ENCODE data around the gene GDPD1. TPM values are rescaled to one million over a fixed set of nuclear protein-coding genes. Genes with fewer than 3 reads are reported as not detected.
"Not testable (repeated sequence)": the region's sequence is repeated elsewhere in the genome, so short reads cannot be mapped to it uniquely, and the experiment has no call there.

Gene GDPD1
- polyA plus RNA-seq, 1 donor = 3.6 TPM

DNA sequence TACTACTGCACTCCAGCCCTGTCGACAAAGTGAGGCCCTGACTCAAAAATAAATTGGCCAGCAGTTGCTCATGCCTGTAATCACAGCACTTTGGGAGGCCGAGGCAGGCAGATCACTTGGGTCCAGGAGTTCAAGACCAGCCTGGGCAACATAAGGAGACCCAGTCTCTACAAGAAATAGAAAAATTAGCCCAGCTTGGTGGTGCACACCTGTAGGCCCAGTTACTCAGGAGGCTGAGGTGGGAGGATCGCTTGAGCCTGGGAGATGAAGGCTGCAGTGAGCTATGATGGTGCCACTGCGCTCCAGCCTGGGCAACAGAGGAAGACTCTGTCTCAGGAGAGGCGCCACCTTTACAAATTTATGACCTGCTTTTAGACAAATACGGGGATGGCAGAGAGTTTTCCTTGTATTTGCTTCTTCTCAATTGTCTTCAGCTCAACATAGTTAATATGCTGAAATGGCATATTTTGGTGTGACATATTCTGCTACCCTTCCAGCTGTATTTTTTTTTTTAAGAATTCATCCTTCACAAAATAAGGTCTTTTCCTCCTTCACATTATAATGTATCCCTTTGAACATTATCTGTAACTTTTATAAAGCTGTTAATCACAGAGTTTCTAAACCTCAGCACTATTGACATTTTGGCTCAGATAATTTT, 90.1 kb downstream of the GDPD1 start:
- WGBS (ENCODE audit: insufficient coverage, low lambda C conversion rate) = no CpG with 5 or more reads among the region's 6 CpGs
- H3K36me3 ChIP-seq (ENCODE audit: control insufficient read depth, insufficient read depth, low read length) = no peaks in the 10 kb centered on the region
- no peaks in the 10 kb centered on the region for H3K27me3 ChIP-seq (ENCODE audit: control insufficient read depth, insufficient read depth, low read length)
- peaks cover under 1% of the 10 kb centered on the region for H3K4me1 ChIP-seq (ENCODE audit: control insufficient read depth, insufficient read depth, low read length)
- DNase-seq = no peak
- no peaks in the 10 kb centered on the region for H3K9me3 ChIP-seq (ENCODE audit: control insufficient read depth, low read depth, low read length)
- H3K4me3 ChIP-seq (ENCODE audit: low read length) = no peak overlapping the region
- no peak overlapping the region for H3K27ac ChIP-seq (ENCODE audit: low read length)

DNA sequence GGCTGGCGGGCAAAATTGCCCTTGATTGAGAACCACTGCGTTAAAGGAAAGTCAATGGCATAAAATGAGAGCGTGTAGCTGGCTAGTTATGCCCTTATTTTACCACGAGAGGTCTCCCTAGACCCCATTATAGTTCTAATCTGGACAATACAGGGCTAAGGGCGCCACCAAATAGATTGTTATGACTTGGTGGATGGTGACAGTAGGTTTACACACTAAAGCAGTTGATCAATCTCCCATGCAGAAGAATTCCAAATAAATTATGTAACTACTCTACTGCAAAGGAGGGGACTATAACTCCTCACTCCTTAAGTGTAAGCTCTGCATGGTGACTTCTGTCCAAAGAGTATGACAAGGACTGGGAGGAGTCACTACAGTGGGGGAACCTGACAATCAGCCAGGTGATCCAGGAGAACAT, 90.7 kb downstream of the GDPD1 start:
- no peaks in the 10 kb centered on the region for H3K27me3 ChIP-seq (ENCODE audit: control insufficient read depth, insufficient read depth, low read length)
- H3K4me1 ChIP-seq (ENCODE audit: control insufficient read depth, insufficient read depth, low read length) = no peaks in the 10 kb centered on the region
- no peak overlapping the region for H3K4me3 ChIP-seq (ENCODE audit: low read length)
- DNase-seq = peak in 1 of 2 donors; percentile 63
- H3K36me3 ChIP-seq (ENCODE audit: control insufficient read depth, insufficient read depth, low read length) = no peaks in the 10 kb centered on the region
- WGBS (ENCODE audit: insufficient coverage, low lambda C conversion rate) = no CpG with 5 or more reads among the region's 5 CpGs
- no peak overlapping the region for H3K27ac ChIP-seq (ENCODE audit: low read length)
- no peaks in the 10 kb centered on the region for H3K9me3 ChIP-seq (ENCODE audit: control insufficient read depth, low read depth, low read length)

DNA sequence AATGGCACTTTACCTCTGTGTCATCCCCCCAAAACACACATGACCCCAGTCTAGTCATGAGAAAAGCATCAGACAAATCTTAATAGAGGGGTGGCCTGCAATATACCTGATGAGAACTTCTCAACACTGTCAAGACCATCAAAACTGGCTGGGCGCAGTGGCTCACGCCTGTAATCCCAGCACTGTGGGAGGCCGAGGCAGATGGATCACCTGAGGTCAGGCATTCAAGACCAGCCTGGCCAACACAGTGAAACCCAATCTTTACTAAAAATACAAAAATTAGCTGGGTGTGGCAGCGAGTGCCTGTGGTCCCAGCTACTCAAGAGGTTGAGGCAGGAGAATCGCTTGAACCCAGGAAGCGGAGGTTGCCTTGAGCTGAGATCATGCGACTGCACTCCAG, 91.2 kb downstream of the GDPD1 start:
- DNase-seq; H3K27ac ChIP-seq (ENCODE audit: low read length); H3K4me3 ChIP-seq (ENCODE audit: low read length); H3K36me3 ChIP-seq (ENCODE audit: control insufficient read depth, insufficient read depth, low read length); H3K4me1 ChIP-seq (ENCODE audit: control insufficient read depth, insufficient read depth, low read length); H3K27me3 ChIP-seq (ENCODE audit: control insufficient read depth, insufficient read depth, low read length); H3K9me3 ChIP-seq (ENCODE audit: control insufficient read depth, low read depth, low read length): not testable (repeated sequence)
- 100% methylated on average over 2 of the region's 7 CpGs for WGBS (ENCODE audit: insufficient coverage, low lambda C conversion rate)

DNA sequence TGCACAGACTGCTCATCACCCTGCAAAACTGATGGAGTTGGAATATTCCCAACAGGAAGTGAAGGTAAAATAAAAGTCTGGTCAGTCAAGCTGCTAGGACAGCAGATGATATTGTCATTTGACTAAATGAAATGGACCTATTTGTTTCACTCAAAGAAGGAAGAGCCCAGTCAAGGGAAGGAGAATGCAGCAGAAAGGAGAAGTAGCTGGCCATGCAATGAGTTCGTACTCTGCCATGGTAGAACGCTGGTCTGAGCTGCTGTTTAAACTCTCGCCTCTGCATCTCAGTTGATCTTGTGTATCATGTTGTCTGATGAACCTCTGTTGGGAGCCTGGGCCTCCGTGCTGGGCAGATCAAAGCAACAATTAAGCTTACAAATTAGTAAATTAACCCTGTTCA, 95.6 kb downstream of the GDPD1 start:
- H3K36me3 ChIP-seq (ENCODE audit: control insufficient read depth, insufficient read depth, low read length) = no peaks in the 10 kb centered on the region
- H3K9me3 ChIP-seq (ENCODE audit: control insufficient read depth, low read depth, low read length) = no peaks in the 10 kb centered on the region
- DNase-seq = no peak
- no CpG with 5 or more reads among the region's 4 CpGs for WGBS (ENCODE audit: insufficient coverage, low lambda C conversion rate)
- H3K27ac ChIP-seq (ENCODE audit: low read length) = no peak overlapping the region
- no peaks in the 10 kb centered on the region for H3K27me3 ChIP-seq (ENCODE audit: control insufficient read depth, insufficient read depth, low read length)
- H3K4me3 ChIP-seq (ENCODE audit: low read length) = no peak overlapping the region
- H3K4me1 ChIP-seq (ENCODE audit: control insufficient read depth, insufficient read depth, low read length) = no peaks in the 10 kb centered on the region

Other genes with a start within 250 kb of the GDPD1 start
- 13.9 TPM for gene TRIM37, start 113.6 kb upstream of the GDPD1 start, polyA plus RNA-seq
- 34.8 TPM for gene SKA2, start 65.3 kb upstream of the GDPD1 start, polyA plus RNA-seq
- 11.9 TPM for gene PRR11, start 64.8 kb upstream of the GDPD1 start, polyA plus RNA-seq
- 13.7 TPM for gene SMG8, start 10.5 kb upstream of the GDPD1 start, polyA plus RNA-seq
- 15.3 TPM for gene YPEL2, start 111.1 kb downstream of the GDPD1 start, polyA plus RNA-seq

All from large intestine (tissue), 3 donors.